Astrocyte (in vitro differentiated cells and primary cell): ENCODE measurements around the gene RBCK1. TPM values are rescaled to one million over a fixed set of nuclear protein-coding genes. Genes with fewer than 3 reads are reported as not detected.
"Not testable (repeated sequence)": the region's sequence is repeated elsewhere in the genome, so short reads cannot be mapped to it uniquely, and the experiment has no call there.

Source experiments
- DNase-seq: peaks from one replicate; pipeline ENCODE4 v3.0.0-alpha.2; 2010; ENCODE audit warnings: low read depth
- FAIRE-seq: peaks from 2 replicates; lab custom pipeline; 2011; peaks lifted over from hg19 to GRCh38; lab: Jason Lieb, UNC
- H2AFZ ChIP-seq: 2 replicates; pipeline ENCODE4 v1.6.0; 2012; ENCODE audit warnings: low read depth, low read length, inconsistent platforms
- H3K27ac ChIP-seq: 2 replicates; pipeline ENCODE4 v1.5.1; 2011; ENCODE audit warnings: low read depth, low read length, inconsistent platforms
- H3K27me3 ChIP-seq: 2 replicates; pipeline ENCODE4 v1.6.0; 2011; ENCODE audit warnings: low read length, inconsistent platforms; ENCODE audit not compliant: insufficient read depth
- H3K36me3 ChIP-seq: 2 replicates; pipeline ENCODE4 v1.5.1; 2011; ENCODE audit warnings: low read length, inconsistent platforms; ENCODE audit not compliant: insufficient read depth
- H3K4me1 ChIP-seq: 2 replicates; pipeline ENCODE4 v1.5.1; 2011; ENCODE audit warnings: low read length, inconsistent platforms; ENCODE audit not compliant: insufficient read depth
- H3K4me2 ChIP-seq: 2 replicates; pipeline ENCODE4 v1.6.0; 2012; ENCODE audit warnings: low read length, inconsistent platforms
- H3K4me3 ChIP-seq: 2 replicates; pipeline ENCODE4 v1.5.1; 2011; ENCODE audit warnings: low read depth, mild to moderate bottlenecking, low read length, inconsistent platforms; ENCODE audit not compliant: insufficient read depth
- H3K79me2 ChIP-seq: 2 replicates; pipeline ENCODE4 v1.6.0; 2012; ENCODE audit warnings: mild to moderate bottlenecking, low read length, inconsistent platforms; ENCODE audit not compliant: insufficient read depth
- H3K9ac ChIP-seq: 2 replicates; pipeline ENCODE4 v1.6.0; 2012; ENCODE audit warnings: mild to moderate bottlenecking, low read length, inconsistent platforms
- H3K9me3 ChIP-seq: 2 replicates; pipeline ENCODE4 v1.5.1; 2012; ENCODE audit warnings: low read depth, mild to moderate bottlenecking, low read length, inconsistent platforms; ENCODE audit not compliant: insufficient read depth
- H4K20me1 ChIP-seq: 2 replicates; pipeline ENCODE4 v1.6.0; 2012; ENCODE audit warnings: low read length, inconsistent platforms; ENCODE audit not compliant: insufficient read depth
- H3K27ac Mint-ChIP-seq: one replicate; pipeline ENCODE4 v1.8.0; 2021; ENCODE audit warnings: mild to moderate bottlenecking, mixed read lengths; ENCODE audit not compliant: unreplicated experiment
- H3K27me3 Mint-ChIP-seq: one replicate; pipeline ENCODE4 v1.8.0; 2021; ENCODE audit warnings: low read depth, mixed read lengths; ENCODE audit not compliant: unreplicated experiment
- H3K36me3 Mint-ChIP-seq: one replicate; pipeline ENCODE4 v1.8.0; 2021; ENCODE audit warnings: low read depth, mixed read lengths; ENCODE audit not compliant: unreplicated experiment
- H3K4me1 Mint-ChIP-seq: one replicate; pipeline ENCODE4 v1.8.0; 2021; ENCODE audit warnings: low read depth, mixed read lengths; ENCODE audit not compliant: unreplicated experiment
- H3K4me3 Mint-ChIP-seq: one replicate; pipeline ENCODE4 v1.8.0; 2021; ENCODE audit warnings: mild to moderate bottlenecking, moderate library complexity, mixed read lengths; ENCODE audit not compliant: unreplicated experiment
- H3K9me3 Mint-ChIP-seq: one replicate; pipeline ENCODE4 v1.8.0; 2021; ENCODE audit warnings: mild to moderate bottlenecking, mixed read lengths; ENCODE audit not compliant: unreplicated experiment
- EZH2 ChIP-seq: IDR thresholded peaks from 2 replicates; pipeline ENCODE4 v1.6.1; 2012; ENCODE audit warnings: mild to moderate bottlenecking, low read length, inconsistent platforms; ENCODE audit not compliant: insufficient read depth
- total RNA-seq: library from RNA; stranded (reverse); gene quantifications from 2 replicates; pipeline ENCODE4 v1.2.1, GENCODE V29; 2021
- TF ChIP-seq, protein P1 (sequence below): IDR thresholded peaks from 2 replicates; pipeline ENCODE4 v1.5.1; 2011; ENCODE audit warnings: low read depth, mild to moderate bottlenecking, inconsistent platforms, low read length, moderate library complexity; ENCODE audit not compliant: insufficient read depth

RBCK1 gene
- total RNA-seq, 1 donor from 2014 or later: 124 TPM

DNA sequence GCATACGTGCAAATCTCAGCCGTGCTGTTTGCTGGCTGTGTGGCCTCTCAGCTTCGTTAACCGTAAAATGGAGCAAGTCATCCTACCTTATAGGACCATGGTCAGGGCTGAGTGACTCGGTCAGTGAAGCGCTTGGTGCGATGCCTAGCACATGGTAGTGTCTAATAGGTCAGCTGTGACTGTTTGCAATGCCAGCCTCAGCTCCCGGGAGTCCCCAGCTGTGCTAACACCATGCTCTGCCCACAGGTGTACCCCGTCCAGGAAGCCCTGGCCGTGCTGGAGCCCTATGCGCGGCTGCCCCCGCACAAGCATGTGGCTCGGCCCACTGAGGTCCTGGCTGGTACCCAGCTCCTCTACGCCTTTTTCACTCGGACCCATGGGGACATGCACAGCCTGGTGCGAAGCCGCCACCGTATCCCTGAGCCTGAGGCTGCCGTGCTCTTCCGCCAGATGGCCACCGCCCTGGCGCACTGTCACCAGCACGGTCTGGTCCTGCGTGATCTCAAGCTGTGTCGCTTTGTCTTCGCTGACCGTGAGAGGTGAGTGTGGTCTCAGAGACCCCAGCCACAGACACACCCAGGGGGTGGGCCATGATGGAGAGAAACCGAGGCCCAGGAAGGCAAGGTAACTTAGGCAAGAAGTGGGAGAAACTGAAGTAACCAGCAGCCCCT lies 16.9 kb upstream of the RBCK1 start:
- Histone ChIP-seq H3K27me3 (no peaks in the 10 kb centered on the region), H3K4me3 (no peak overlapping the region), H3K4me1 (no peaks in the 10 kb centered on the region), H3K9ac (no peak overlapping the region), H2AFZ (no peak overlapping the region), H3K9me3 (no peaks in the 10 kb centered on the region), H3K27ac (no peak overlapping the region), H3K4me2 (no peak overlapping the region), H3K79me2 (no peaks in the 10 kb centered on the region), H4K20me1 (no peaks in the 10 kb centered on the region), H3K36me3 (no peaks in the 10 kb centered on the region)
- TF ChIP-seq, protein P1, sequence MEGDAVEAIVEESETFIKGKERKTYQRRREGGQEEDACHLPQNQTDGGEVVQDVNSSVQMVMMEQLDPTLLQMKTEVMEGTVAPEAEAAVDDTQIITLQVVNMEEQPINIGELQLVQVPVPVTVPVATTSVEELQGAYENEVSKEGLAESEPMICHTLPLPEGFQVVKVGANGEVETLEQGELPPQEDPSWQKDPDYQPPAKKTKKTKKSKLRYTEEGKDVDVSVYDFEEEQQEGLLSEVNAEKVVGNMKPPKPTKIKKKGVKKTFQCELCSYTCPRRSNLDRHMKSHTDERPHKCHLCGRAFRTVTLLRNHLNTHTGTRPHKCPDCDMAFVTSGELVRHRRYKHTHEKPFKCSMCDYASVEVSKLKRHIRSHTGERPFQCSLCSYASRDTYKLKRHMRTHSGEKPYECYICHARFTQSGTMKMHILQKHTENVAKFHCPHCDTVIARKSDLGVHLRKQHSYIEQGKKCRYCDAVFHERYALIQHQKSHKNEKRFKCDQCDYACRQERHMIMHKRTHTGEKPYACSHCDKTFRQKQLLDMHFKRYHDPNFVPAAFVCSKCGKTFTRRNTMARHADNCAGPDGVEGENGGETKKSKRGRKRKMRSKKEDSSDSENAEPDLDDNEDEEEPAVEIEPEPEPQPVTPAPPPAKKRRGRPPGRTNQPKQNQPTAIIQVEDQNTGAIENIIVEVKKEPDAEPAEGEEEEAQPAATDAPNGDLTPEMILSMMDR: no peak
- no peak for TF ChIP-seq EZH2
- Mint-ChIP-seq H3K9me3 (peaks cover 3% of the 10 kb centered on the region), H3K27me3 (no peaks in the 10 kb centered on the region), H3K4me3 (no peak overlapping the region), H3K4me1 (no peaks in the 10 kb centered on the region), H3K27ac (no peak overlapping the region), H3K36me3 (peaks cover 29% of the 10 kb centered on the region)
- FAIRE-seq (no peak), DNase-seq (no peak)

DNA sequence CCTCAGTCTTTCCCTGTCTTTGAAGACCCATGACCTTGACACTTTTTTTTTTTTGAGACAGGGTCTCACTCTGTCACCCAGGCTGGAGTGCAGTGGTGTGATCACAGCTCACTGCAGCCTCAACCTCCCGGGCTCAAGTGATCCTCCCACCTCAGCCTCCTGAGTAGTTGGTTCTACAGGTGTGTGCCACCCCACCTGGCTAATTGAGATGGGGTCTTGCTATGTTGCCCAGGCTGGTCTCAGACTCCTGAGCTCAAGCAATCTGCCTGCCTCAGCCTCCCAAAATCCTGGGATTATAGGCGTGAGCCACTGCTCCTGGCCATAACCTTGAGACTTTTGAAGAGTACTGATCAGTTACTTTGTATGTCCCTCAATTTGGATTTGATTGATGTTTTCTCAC lies 14.8 kb upstream of the RBCK1 start:
- H3K4me3 ChIP-seq, H3K79me2 ChIP-seq, H3K9me3 ChIP-seq, H3K27ac Mint-ChIP-seq, H3K27me3 ChIP-seq, H3K4me3 Mint-ChIP-seq, H3K4me1 ChIP-seq, DNase-seq, H3K9ac ChIP-seq, H3K4me2 ChIP-seq, H3K4me1 Mint-ChIP-seq, H4K20me1 ChIP-seq, H3K27ac ChIP-seq, H3K36me3 ChIP-seq, H2AFZ ChIP-seq, H3K9me3 Mint-ChIP-seq, H3K27me3 Mint-ChIP-seq, FAIRE-seq: not testable (repeated sequence)
- peaks cover 33% of the 10 kb centered on the region for H3K36me3 Mint-ChIP-seq

DNA sequence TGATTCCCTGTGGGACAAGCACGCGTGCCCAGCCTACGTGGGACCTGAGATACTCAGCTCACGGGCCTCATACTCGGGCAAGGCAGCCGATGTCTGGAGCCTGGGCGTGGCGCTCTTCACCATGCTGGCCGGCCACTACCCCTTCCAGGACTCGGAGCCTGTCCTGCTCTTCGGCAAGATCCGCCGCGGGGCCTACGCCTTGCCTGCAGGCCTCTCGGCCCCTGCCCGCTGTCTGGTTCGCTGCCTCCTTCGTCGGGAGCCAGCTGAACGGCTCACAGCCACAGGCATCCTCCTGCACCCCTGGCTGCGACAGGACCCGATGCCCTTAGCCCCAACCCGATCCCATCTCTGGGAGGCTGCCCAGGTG lies 11.9 kb upstream of the RBCK1 start:
- no peak overlapping the region for H3K4me3 Mint-ChIP-seq
- H3K27me3 Mint-ChIP-seq: no peaks in the 10 kb centered on the region
- TF ChIP-seq EZH2: no peak
- TF ChIP-seq, protein P1: no peak
- peaks cover 28% of the 10 kb centered on the region for H3K36me3 Mint-ChIP-seq
- no peaks in the 10 kb centered on the region for H4K20me1 ChIP-seq
- H3K4me1 ChIP-seq: no peaks in the 10 kb centered on the region
- H3K27ac ChIP-seq: no peak overlapping the region
- no peaks in the 10 kb centered on the region for H3K9me3 ChIP-seq
- H3K36me3 ChIP-seq: peaks cover 3% of the 10 kb centered on the region
- H2AFZ ChIP-seq: no peak overlapping the region
- H3K27me3 ChIP-seq: no peaks in the 10 kb centered on the region
- H3K27ac Mint-ChIP-seq: no peak overlapping the region
- no peaks in the 10 kb centered on the region for H3K9me3 Mint-ChIP-seq
- H3K9ac ChIP-seq: no peak overlapping the region
- H3K4me1 Mint-ChIP-seq: peaks cover 9% of the 10 kb centered on the region
- H3K4me3 ChIP-seq: no peak overlapping the region
- DNase-seq: no peak
- H3K79me2 ChIP-seq: no peaks in the 10 kb centered on the region
- no peak for FAIRE-seq
- no peak overlapping the region for H3K4me2 ChIP-seq
